WI38 (cell line): ENCODE results near the gene C9orf50.

Source experiments
- H3K4me3 ChIP-seq: 2 replicates; pipeline ENCODE4 v1.5.1; 2011; ENCODE audit warnings: low read depth, mild to moderate bottlenecking, control low read depth, low read length
- TF ChIP-seq, protein P1 (sequence below): IDR thresholded peaks from 2 replicates; pipeline ENCODE4 v1.5.1; 2012; ENCODE audit warnings: low read depth, mild to moderate bottlenecking, control low read depth, low read length

The C9orf50 gene

DNA sequence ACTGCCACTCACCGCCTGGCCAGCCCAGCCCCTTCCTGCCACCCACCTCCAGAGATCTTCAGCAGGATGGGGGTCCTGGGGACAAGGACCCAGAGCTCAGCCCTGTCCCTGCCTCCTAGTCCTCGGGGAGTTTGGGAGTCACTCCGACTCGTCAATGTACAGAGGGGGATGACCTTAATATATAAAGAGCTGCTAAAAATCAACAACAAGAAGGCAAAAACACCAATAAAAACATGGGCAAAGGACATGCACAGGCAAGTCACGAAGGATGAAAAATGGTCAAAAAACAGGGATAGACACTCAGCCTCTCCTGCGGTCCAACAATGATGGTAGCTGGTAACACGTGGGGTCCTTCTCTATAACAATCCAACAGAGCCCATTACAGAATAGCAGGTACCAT lies 25.8 kb upstream of the C9orf50 start:
- TF ChIP-seq, protein P1, sequence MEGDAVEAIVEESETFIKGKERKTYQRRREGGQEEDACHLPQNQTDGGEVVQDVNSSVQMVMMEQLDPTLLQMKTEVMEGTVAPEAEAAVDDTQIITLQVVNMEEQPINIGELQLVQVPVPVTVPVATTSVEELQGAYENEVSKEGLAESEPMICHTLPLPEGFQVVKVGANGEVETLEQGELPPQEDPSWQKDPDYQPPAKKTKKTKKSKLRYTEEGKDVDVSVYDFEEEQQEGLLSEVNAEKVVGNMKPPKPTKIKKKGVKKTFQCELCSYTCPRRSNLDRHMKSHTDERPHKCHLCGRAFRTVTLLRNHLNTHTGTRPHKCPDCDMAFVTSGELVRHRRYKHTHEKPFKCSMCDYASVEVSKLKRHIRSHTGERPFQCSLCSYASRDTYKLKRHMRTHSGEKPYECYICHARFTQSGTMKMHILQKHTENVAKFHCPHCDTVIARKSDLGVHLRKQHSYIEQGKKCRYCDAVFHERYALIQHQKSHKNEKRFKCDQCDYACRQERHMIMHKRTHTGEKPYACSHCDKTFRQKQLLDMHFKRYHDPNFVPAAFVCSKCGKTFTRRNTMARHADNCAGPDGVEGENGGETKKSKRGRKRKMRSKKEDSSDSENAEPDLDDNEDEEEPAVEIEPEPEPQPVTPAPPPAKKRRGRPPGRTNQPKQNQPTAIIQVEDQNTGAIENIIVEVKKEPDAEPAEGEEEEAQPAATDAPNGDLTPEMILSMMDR: no peak
- H3K4me3 ChIP-seq: no peak overlapping the region

DNA sequence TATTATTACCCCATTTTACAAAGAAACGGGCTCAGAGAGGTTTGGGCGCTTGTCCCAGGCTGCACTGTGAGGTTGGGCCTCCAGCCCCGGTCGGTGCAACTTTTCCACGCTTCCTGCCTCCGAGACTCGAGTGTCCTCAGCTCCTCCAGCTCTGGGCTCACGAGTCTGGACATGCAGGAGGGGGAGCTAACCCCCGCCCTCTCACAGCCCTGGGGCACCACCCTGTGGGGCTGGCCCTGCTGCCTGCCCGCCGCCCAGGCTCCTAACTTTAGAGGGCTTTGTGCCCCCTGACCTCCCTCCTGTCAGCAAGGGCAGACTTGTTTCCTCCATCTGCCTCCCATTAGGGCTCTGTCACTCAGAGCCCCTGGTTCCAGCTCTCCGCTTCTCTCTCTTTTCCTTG lies 25.4 kb upstream of the C9orf50 start:
- no peak overlapping the region for H3K4me3 ChIP-seq
- TF ChIP-seq, protein P1: no peak

DNA sequence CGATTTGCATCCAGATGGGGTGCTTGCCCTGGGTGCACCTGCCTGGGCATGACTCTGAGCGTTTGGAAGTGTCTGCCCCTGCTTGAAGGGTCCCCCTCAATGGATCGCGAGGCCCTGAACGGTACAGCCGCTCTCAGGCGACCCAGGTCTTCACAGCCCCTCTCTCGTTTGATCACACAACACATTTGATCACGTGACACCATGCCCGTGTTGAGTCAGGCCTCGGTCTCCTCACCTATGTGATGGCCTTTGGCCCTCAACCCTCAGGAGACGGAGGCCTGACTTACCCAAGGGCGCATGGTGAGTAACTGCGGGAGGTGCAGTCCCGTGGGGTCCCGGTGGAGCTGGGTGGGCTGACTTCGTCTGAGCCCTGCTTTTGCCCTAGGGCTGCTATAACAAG lies 24.0 kb upstream of the C9orf50 start:
- TF ChIP-seq, protein P1: no peak
- no peak overlapping the region for H3K4me3 ChIP-seq

DNA sequence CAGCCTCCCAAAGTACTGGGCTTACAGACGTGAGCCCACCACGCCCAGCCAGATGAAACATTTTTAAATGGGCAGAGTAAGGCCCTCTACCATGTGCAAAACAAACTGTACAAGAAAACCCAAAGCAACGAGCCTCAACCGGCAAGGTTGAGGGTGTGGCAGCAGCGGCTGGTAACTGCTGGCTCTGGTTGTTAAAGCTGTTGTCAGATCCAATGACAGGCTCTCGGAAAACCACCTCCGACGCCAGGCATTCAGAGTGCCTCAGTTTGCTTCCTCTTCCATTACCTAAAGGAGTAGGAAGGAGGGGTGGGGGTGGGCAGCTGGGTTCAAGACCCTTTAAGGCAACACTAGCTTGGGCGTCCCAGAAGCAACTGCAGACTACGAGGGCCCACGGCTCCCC lies 23.5 kb upstream of the C9orf50 start:
- TF ChIP-seq, protein P1: no peak
- no peak overlapping the region for H3K4me3 ChIP-seq

DNA sequence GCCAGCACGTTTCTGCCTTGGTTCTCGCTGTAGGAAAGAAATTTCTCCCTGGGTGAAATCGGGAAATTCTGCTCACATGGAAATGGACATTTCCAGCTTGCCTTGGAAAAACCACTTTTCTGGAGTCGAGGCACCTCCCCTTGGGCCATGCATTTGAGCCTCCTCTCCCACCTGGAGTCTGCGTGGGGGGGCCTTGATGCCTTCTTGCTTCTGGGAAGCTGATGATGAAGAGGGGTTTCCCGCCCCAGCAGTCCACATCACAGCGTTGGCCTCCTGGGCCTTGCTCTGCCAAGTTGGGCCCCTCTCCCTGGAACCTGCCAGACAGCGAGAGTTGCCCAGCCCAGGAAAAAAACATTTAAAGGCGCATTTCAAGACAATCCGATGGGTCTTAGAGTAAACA lies 22.8 kb upstream of the C9orf50 start:
- no peak overlapping the region for H3K4me3 ChIP-seq
- TF ChIP-seq, protein P1: no peak

DNA sequence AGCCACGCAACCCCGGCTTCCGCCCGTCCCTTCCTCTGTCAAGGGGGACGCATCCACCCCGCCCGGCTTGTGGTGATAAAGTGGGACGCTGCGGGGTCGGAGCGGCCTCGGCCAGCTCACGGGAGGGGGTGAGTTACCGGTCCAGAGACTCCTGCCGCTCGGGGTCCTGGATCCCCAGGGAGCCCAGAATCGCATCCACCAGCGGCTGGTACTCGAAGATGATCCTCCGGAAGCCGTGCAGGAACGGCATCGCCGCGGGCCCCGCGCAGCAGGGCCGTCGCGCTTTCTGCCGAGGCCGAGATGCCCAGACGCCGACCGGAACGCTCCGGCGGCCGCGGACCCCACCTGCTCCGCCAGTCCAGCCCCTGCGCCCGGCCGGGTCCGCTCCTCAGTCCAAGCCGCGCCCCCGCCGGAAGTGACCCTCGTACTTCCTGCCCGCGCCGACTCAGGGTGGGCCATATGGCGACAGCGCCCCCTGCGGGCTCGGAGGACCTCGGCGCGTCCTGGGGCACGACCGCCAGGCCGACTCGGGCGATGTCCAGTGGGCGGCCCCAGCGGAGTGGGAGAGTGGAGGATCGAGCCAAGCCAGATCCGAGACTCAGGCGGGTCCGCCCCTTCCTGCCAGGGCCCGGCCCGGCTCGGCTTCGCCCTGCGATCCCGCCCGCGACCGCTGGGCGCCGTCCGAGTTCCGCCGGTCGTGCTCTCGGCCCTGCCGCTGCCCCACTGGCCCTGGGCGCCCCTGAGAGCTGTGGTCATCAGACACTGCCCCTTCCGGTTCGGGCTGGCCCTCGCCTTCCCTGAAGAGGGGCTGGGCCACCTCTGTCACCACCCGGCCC lies 21.1 kb upstream of the C9orf50 start, which contains the start of gene ASB6:
Gene ASB6 (minus strand): TSS at position 402 of the 836 bp plus-strand sequence. CDS start 152 bp downstream, at position 250.
- H3K4me3 ChIP-seq: peak within 1 kb of the TSS; percentile 97
- TF ChIP-seq, protein P1: peak; percentile 98
